ENCODE measurements around the gene SLC35F1.

GRCh38 chr6:118102401-118102800 is 195.3 kb downstream of the SLC35F1 start:
- no peak for TF ChIP-seq CTCF (IDR thresholded peaks at IDR 0.05)
- no peak for TF ChIP-seq POLR2A (IDR thresholded peaks at IDR 0.05)
